NT2/D1 (cell line): ENCODE measurements around the gene FAM181A.

Experiments
- DNase-seq: peaks from one replicate; pipeline ENCODE4 v3.0.0-alpha.2; 2011; ENCODE audit warnings: low read depth, low spot score
- H3K27me3 ChIP-seq: 2 replicates; pipeline ENCODE4 v1.6.0; 2011; ENCODE audit warnings: mild to moderate bottlenecking; ENCODE audit not compliant: insufficient read length, insufficient read depth
- H3K36me3 ChIP-seq: 2 replicates; pipeline ENCODE4 v1.6.1; 2011; ENCODE audit warnings: mild to moderate bottlenecking, low read length, mixed read lengths; ENCODE audit not compliant: insufficient read depth, insufficient read length
- H3K4me1 ChIP-seq: 2 replicates; pipeline ENCODE4 v1.5.1; 2011; ENCODE audit not compliant: insufficient read depth, insufficient read length
- H3K4me3 ChIP-seq: 2 replicates; pipeline ENCODE4 v1.5.1; 2011; ENCODE audit warnings: low read depth; ENCODE audit not compliant: insufficient read length
- H3K9ac ChIP-seq: 2 replicates; pipeline ENCODE4 v1.6.0; 2011; ENCODE audit warnings: low read depth; ENCODE audit not compliant: insufficient read length
- H3K9me3 ChIP-seq: 2 replicates; pipeline ENCODE4 v1.5.1; 2011; ENCODE audit warnings: mild to moderate bottlenecking, low read length; ENCODE audit not compliant: insufficient read depth
- SUZ12 ChIP-seq: IDR thresholded peaks from 2 replicates; pipeline ENCODE4 v1.6.1; 2011; ENCODE audit not compliant: insufficient read length, insufficient read depth; ENCODE audit errors: extremely low read depth
- YY1 ChIP-seq: IDR thresholded peaks from 2 replicates; pipeline ENCODE4 v1.6.1; 2011; ENCODE audit not compliant: insufficient read length, insufficient read depth
- ZNF274 ChIP-seq: IDR thresholded peaks from 2 replicates; pipeline ENCODE4 v1.6.1; 2011; ENCODE audit warnings: mild to moderate bottlenecking, low read depth, low read length

FAM181A gene

GRCh38 chr14:93915070-93915705, 12.0 kb upstream of the FAM181A start:
- H3K9ac ChIP-seq: no peak overlapping the region
- DNase-seq: no peak
- no peak for TF ChIP-seq YY1
- TF ChIP-seq SUZ12: no peak
- no peak for TF ChIP-seq ZNF274
- no peaks in the 10 kb centered on the region; the same call in 1 of the 2 replicates for H3K9me3 ChIP-seq
- no peaks in the 10 kb centered on the region for H3K36me3 ChIP-seq
- H3K4me1 ChIP-seq: no peaks in the 10 kb centered on the region
- no peak overlapping the region for H3K4me3 ChIP-seq
- no peaks in the 10 kb centered on the region for H3K27me3 ChIP-seq

GRCh38 chr14:93915800-93916199, 11.3 kb upstream of the FAM181A start:
- H3K4me3 ChIP-seq: no peak overlapping the region
- no peak overlapping the region for H3K9ac ChIP-seq
- TF ChIP-seq ZNF274 (no peak), YY1 (no peak)
- H3K9me3 ChIP-seq: no peaks in the 10 kb centered on the region; the same call in 1 of the 2 replicates
- no peaks in the 10 kb centered on the region for H3K4me1 ChIP-seq
- no peak for DNase-seq
- no peaks in the 10 kb centered on the region for H3K36me3 ChIP-seq
- H3K27me3 ChIP-seq: no peaks in the 10 kb centered on the region

DNA sequence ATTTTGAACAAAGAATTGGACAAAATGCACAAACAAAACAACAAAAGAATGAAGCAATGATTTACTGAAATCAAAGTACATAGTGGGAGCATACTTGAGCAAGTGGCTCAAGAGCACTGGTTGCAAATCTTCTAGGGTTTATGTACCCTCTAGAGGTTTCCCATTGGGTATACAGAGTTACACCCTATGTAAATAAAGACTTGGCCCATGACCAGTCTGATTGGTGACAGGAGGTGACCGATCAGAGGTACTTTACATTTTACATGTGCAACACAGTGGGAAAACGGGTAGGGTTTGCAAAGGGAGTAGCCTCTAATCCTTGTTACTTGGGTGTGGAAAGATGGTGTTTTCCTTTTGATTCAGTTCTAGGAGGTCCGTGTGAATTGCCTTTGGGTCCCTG, 10.6 kb upstream of the FAM181A start:
- Histone ChIP-seq H3K9ac (no peak overlapping the region), H3K27me3 (no peaks in the 10 kb centered on the region), H3K4me1 (no peaks in the 10 kb centered on the region), H3K4me3 (no peak overlapping the region), H3K9me3 (no peaks in the 10 kb centered on the region; the same call in 1 of the 2 replicates), H3K36me3 (no peaks in the 10 kb centered on the region)
- TF ChIP-seq ZNF274 (no peak), SUZ12 (no peak), YY1 (no peak)
- DNase-seq: no peak

DNA sequence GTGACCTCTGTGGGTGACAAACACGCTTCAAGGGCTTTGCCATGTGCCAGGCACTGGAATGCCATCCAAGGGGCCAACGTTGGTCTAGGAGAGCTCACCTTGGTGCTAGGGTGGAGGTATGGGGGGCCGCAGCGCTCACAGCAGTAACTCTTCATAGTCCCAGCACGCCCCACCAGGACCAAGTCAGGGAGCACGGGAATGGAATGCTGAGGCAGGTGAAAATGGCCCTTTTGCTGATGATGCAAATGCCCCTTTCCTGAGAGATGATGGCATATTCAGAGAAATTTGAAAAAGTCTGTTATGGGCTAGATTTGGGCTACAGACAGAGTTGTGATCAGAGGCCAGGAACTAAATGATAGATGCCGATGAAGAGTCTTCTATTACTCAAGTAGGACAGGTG, 10.0 kb upstream of the FAM181A start:
- no peak overlapping the region for H3K4me3 ChIP-seq
- H3K36me3 ChIP-seq: no peaks in the 10 kb centered on the region
- no peaks in the 10 kb centered on the region; the same call in 1 of the 2 replicates for H3K9me3 ChIP-seq
- TF ChIP-seq ZNF274: no peak
- no peak for TF ChIP-seq SUZ12
- TF ChIP-seq YY1: no peak
- DNase-seq: no peak
- H3K9ac ChIP-seq: no peak overlapping the region
- no peaks in the 10 kb centered on the region for H3K4me1 ChIP-seq
- H3K27me3 ChIP-seq: no peaks in the 10 kb centered on the region

DNA sequence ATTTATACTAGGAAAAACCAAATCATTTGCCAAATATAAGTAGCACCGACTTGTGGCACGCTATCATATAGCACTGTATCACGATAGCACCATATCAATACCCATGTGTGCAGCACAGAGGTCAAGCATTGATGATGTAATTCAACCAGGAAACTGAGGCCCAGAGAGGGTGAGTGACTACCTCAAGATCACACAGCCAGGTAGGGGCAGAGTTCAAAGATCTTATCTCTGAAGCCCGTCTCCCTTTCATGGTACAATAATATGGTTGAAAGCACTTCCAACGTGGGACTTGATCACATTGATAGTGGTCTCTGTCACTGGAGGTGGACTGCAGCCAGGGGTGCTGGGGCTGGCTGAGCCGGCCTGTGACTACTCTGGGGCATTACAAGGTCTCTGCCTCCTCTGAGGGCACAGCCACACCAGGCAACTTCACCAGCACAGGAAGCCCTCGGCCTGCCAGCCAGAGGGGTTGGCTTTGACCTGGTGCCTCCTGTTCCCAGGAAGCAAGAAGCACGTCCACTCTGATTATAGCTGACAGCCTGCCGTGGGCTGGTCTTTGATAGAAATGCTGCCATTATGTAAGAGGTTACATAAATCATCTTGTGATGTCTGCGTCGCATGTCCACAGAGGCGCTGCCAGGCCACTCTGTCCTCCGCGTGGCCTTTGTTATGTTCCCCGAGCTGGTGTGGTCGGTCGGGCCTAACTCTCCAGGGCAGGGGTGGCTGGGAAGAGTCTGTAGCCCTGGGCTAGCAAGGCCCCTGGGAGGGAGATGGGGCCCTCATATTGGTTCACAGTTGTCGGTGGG, 5.9 kb upstream of the FAM181A start:
- H3K4me3 ChIP-seq: no peak overlapping the region
- peaks cover 5% of the 10 kb centered on the region for H3K4me1 ChIP-seq
- H3K27me3 ChIP-seq: no peaks in the 10 kb centered on the region
- no peak for DNase-seq
- no peaks in the 10 kb centered on the region for H3K36me3 ChIP-seq
- TF ChIP-seq SUZ12 (no peak), YY1 (no peak), ZNF274 (no peak)
- no peaks in the 10 kb centered on the region; the same call in 1 of the 2 replicates for H3K9me3 ChIP-seq
- H3K9ac ChIP-seq: no peak overlapping the region

DNA sequence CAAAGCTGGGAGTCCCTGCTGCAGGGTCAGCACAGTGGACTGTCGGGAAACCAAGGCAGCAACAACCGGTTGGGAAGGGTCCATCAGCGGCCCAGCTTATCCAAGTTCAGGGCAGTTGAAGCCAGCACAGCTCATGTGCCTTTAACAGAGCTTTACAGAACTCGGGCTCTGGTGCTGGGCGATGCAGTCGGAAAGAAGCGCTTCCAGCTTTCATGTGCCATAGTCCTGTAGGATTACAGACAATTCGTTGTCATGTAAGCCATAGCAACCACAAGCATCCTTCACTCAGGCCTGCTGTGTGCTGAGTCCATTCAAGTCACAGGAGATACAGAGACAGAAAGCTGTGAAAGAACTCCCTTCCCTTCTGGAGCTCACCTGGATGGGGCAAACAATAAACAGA, 3.5 kb upstream of the FAM181A start:
- H3K27me3 ChIP-seq: no peaks in the 10 kb centered on the region
- DNase-seq: no peak
- no peaks in the 10 kb centered on the region; the same call in 1 of the 2 replicates for H3K9me3 ChIP-seq
- H3K4me3 ChIP-seq: no peak overlapping the region
- TF ChIP-seq ZNF274 (no peak), SUZ12 (no peak), YY1 (no peak)
- H3K9ac ChIP-seq: no peak overlapping the region
- H3K4me1 ChIP-seq: peaks cover 8% of the 10 kb centered on the region
- no peaks in the 10 kb centered on the region for H3K36me3 ChIP-seq

DNA sequence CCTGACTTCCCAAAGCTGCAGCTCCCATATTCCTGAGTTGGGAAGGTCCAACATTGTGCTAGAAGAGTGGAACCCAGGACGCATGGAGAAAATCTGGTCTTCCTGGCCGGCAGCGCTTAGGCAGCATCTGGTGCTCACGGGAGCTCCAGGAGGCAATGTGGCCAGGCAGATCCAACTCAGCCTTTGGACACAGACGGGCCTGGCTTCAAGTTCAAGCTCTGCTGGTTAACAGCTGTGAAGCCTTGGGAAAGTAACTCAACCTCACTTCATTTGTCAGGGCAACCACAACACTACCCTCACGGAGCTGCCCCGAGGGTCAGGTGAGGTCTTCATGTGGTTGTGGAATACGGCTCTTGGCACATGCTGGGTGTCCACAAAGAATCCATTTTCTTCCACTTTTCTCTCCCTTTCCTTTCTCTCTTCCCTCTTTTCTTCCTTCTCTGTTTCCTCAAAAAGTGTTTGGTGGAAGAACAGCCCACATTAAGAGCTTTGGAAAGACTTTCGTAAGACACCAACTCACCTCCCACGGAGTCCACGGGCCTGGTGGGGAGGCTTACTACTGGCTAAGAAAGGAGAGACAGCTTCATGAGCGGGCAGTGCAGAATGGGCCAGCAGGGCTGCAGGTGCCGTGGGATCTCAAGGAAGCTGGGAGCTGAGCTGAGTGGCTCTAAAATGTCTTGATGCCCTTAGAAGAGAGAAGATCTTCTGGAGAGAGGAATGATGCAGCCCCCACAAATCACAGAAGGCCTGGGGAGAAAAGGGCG, 2.4 kb upstream of the FAM181A start:
- no peak for DNase-seq
- Histone ChIP-seq H3K9me3 (no peaks in the 10 kb centered on the region), H3K4me1 (peaks cover 8% of the 10 kb centered on the region), H3K9ac (no peak overlapping the region), H3K4me3 (no peak overlapping the region), H3K27me3 (no peaks in the 10 kb centered on the region), H3K36me3 (no peaks in the 10 kb centered on the region)
- TF ChIP-seq ZNF274 (no peak), YY1 (no peak), SUZ12 (no peak)
